H1 (cell line): Measurements from ENCODE around the gene OR10AD1. TPM values are rescaled to one million over a fixed set of nuclear protein-coding genes. Genes with fewer than 3 reads are reported as not detected.

ENCODE experiments used
- HDAC6 ChIP-seq: IDR thresholded peaks from one replicate; pipeline ENCODE4 v1.7.1; 2012; ENCODE audit warnings: low read depth, mild to moderate bottlenecking, inconsistent platforms, low read length, moderate library complexity
- JUN ChIP-seq: IDR thresholded peaks from 2 replicates; pipeline ENCODE4 v1.6.1; 2011; ENCODE audit warnings: low read depth, mild to moderate bottlenecking, improper control_type of control experiment, low read length
- NANOG ChIP-seq: IDR thresholded peaks from 2 replicates; pipeline ENCODE4 v1.6.1; 2011; ENCODE audit warnings: low read length, low read depth, mild to moderate bottlenecking, inconsistent platforms; ENCODE audit not compliant: insufficient read depth, poor library complexity, severe bottlenecking
- TEAD4 ChIP-seq: IDR thresholded peaks from 2 replicates; pipeline ENCODE4 v1.6.1; 2012; ENCODE audit warnings: low read depth, low read length, inconsistent platforms, mixed read lengths
- polyA plus RNA-seq, 7 experiments: library from polyadenylated mRNA; depleted of rRNA in 3 of 7; stranded (reverse) in 5 of 7; unstranded in 2 of 7; fragments of >200 nt in 5 of 7; fragments of 200-250 nt in 2 of 7; gene quantifications; 1 replicate in 5 of 7; 2 replicates in 1 of 7; 4 replicates in 1 of 7; pipeline versions ENCODE4 v1.2.1 to v1.2.3, GENCODE V29; 2011 to 2013; ENCODE audit warnings: missing spikeins in 2 of 7, mixed read lengths in 2 of 7
- total RNA-seq: library from RNA; stranded (reverse); fragmentation: NEBNext Ultra II Directional; extraction: Animal tissue kit (Norgen Biotek cat#: 25700); gene quantifications from 2 replicates; pipeline ENCODE4 v1.2.1, GENCODE V29; 2021

OR10AD1 gene
- total and polyA plus RNA-seq, 2 of the 8 experiments (the other 6 are each of a cell fraction or from before 2014, with no cell fraction given), result not detected

DNA sequence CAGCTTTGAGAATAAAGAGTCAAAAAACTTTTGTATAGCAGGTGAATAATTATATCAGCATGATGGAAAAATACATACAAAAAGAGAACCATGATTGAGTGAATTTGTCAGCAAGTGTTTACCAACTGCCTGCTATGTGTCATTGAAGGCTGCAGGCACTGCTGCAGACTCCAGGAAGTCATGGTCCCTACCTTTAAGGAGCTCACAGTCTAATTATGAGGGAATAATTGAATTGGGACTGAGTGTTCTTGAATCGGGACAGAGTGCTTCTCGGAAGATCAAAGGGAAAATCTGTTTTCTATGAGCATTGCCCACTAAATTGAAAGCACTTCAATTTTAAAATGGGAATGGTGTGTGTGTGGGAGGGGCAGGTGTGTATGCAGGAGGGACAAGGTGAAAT lies 9.5 kb downstream of the OR10AD1 start (continued):
- no peak for TF ChIP-seq TEAD4
- no peak for TF ChIP-seq NANOG
- TF ChIP-seq HDAC6, result no peak
- no peak for TF ChIP-seq JUN
